ENCODE results near the gene TPD52L2.

- TF ChIP-seq POLR2A (IDR thresholded peaks at IDR 0.05; ENCODE audit: low read length) (no peak), GATA1 (IDR thresholded peaks at IDR 0.05; ENCODE audit: low read depth, low read length) (no peak)
These were observed 3.2 kb downstream of the TPD52L2 start for GRCh38 chr20:63868264-63868663.

Data from erythroblast (primary cell).